Endothelial cell of umbilical vein (primary cell): ENCODE results near the gene BANF2. TPM values are rescaled to one million over a fixed set of nuclear protein-coding genes. Genes with fewer than 3 reads are reported as not detected.

Source experiments
- BruUV-seq: library from RNA; stranded (reverse); fragments of 400-500 nt; replicated peaks from 2 replicates; lab custom pipeline; 2021; lab: Mats Ljungman, UMichigan
- CTCF ChIA-PET: fragments of 300-600, 350-600 bp; sonication (Branson Sonifier 250); formaldehyde crosslinking; loops from one replicate; lab custom pipeline; 2021; ENCODE audit warnings: antibody characterized with exemption, inconsistent platforms; lab: Charles Lee
- POLR2A ChIA-PET: fragments of 300-600, 350-600 bp; sonication (Branson Sonifier 250); formaldehyde crosslinking; loops from one replicate; lab custom pipeline; 2021; ENCODE audit warnings: antibody characterized with exemption, inconsistent platforms; lab: Charles Lee
- DNase-seq: peaks from one replicate; pipeline ENCODE4 v3.0.0-alpha.2; 2011; ENCODE audit warnings: low read depth, low spot score
- FAIRE-seq: peaks from 2 replicates; lab custom pipeline; 2011; peaks lifted over from hg19 to GRCh38; lab: Jason Lieb, UNC
- H2AFZ ChIP-seq: 2 replicates; pipeline ENCODE4 v1.6.0; 2012; ENCODE audit warnings: low read depth, low read length, control low read depth, inconsistent platforms
- H3K27ac ChIP-seq: 2 replicates; pipeline ENCODE4 v1.5.1; 2011; ENCODE audit warnings: low read depth, mild to moderate bottlenecking, control low read depth, low read length, moderate library complexity; ENCODE audit not compliant: insufficient read depth
- H3K27me3 ChIP-seq, 2 experiments: 2 replicates each; pipeline versions ENCODE4 v1.6.0 to v1.6.1; 2011; ENCODE audit warnings: low read length in 2 of 2, mixed read lengths in 1 of 2; ENCODE audit not compliant: control insufficient read depth in 2 of 2, insufficient read depth in 2 of 2
- H3K36me3 ChIP-seq, 2 experiments: 2 replicates in 1 of 2; 3 replicates in 1 of 2; pipeline ENCODE4 v1.5.1; 2011; ENCODE audit warnings: low read length in 2 of 2, mild to moderate bottlenecking in 1 of 2, moderate library complexity in 1 of 2; ENCODE audit not compliant: control insufficient read depth in 2 of 2, insufficient read depth in 2 of 2; ENCODE audit errors: extremely low read depth in 1 of 2
- H3K4me1 ChIP-seq: 3 replicates; pipeline ENCODE4 v1.5.1; 2011; ENCODE audit warnings: mild to moderate bottlenecking, low read length; ENCODE audit not compliant: control insufficient read depth, insufficient read depth; ENCODE audit errors: extremely low read depth
- H3K4me2 ChIP-seq: 2 replicates; pipeline ENCODE4 v1.6.1; 2011; ENCODE audit warnings: low read length, control low read depth, mixed read lengths; ENCODE audit not compliant: insufficient read depth
- H3K4me3 ChIP-seq, 3 experiments: fragments of 200-600 bp in 1 of 3; sonication (generic), shearing (Covaris generic) in 1 of 3; replicated peaks in 1 of 3; 2 replicates each; pipeline ENCODE4 v1.5.1; 2011 to 2016; ENCODE audit warnings: control low read depth in 3 of 3, low read length in 3 of 3, mild to moderate bottlenecking in 2 of 3, inconsistent platforms in 1 of 3, low read depth in 1 of 3, moderate library complexity in 1 of 3; ENCODE audit not compliant: insufficient read depth in 1 of 3
- H3K79me2 ChIP-seq: 2 replicates; pipeline ENCODE4 v1.6.0; 2012; ENCODE audit warnings: low read length, inconsistent platforms; ENCODE audit not compliant: control insufficient read depth, insufficient read depth
- H3K9ac ChIP-seq: replicated peaks from 2 replicates; pipeline ENCODE3; 2011; ENCODE audit warnings: low read length, control low read depth; ENCODE audit not compliant: insufficient read depth; ENCODE audit errors: extremely low read depth
- H3K9me1 ChIP-seq: replicated peaks from 3 replicates; pipeline ENCODE4 v1.6.0; 2011; ENCODE audit warnings: mild to moderate bottlenecking, low read length; ENCODE audit not compliant: control insufficient read depth, insufficient read depth; ENCODE audit errors: extremely low read depth
- H3K9me3 ChIP-seq: replicated peaks from 2 replicates; pipeline ENCODE4 v1.5.1; 2012; ENCODE audit warnings: low read length, inconsistent platforms; ENCODE audit not compliant: control insufficient read depth, insufficient read depth
- H4K20me1 ChIP-seq: replicated peaks from 2 replicates; pipeline ENCODE3; 2011; ENCODE audit warnings: mild to moderate bottlenecking, low read length; ENCODE audit not compliant: control insufficient read depth, insufficient read depth; ENCODE audit errors: extremely low read depth
- CTCF ChIP-seq, 2 donors: IDR thresholded peaks; 1 replicate in 1 of 2; 2 replicates in 1 of 2; pipeline ENCODE4 v1.5.1; 2011; ENCODE audit warnings: low read length in 2 of 2, mild to moderate bottlenecking in 2 of 2, moderate library complexity in 2 of 2, control low read depth in 1 of 2, inconsistent platforms in 1 of 2, low read depth in 1 of 2; ENCODE audit not compliant: insufficient read depth in 1 of 2; ENCODE audit errors: extremely low read depth in 1 of 2
- EZH2 ChIP-seq: IDR thresholded peaks from 2 replicates; pipeline ENCODE4 v1.6.1; 2012; ENCODE audit warnings: borderline replicate concordance, low read depth, mild to moderate bottlenecking, moderate library complexity, low read length, inconsistent platforms; ENCODE audit not compliant: severe bottlenecking
- FOS ChIP-seq: IDR thresholded peaks from 2 replicates; pipeline ENCODE4 v1.6.1; 2011; ENCODE audit warnings: mild to moderate bottlenecking, low read length, moderate library complexity, borderline replicate concordance; ENCODE audit not compliant: insufficient read depth
- GATA2 ChIP-seq: IDR thresholded peaks from 2 replicates; pipeline ENCODE4 v1.7.0; 2011; ENCODE audit warnings: low read depth, mild to moderate bottlenecking, moderate library complexity, mixed read lengths, low read length; ENCODE audit not compliant: insufficient read length, insufficient read depth
- JUN ChIP-seq: IDR thresholded peaks from 2 replicates; pipeline ENCODE4 v1.6.1; 2011; ENCODE audit warnings: borderline replicate concordance, low read depth; ENCODE audit not compliant: insufficient read length, insufficient read depth
- MAX ChIP-seq: IDR thresholded peaks from 2 replicates; pipeline ENCODE4 v1.6.1; 2011; ENCODE audit not compliant: insufficient read depth, insufficient read length
- MYC ChIP-seq: IDR thresholded peaks from one replicate; pipeline ENCODE4 v1.6.1; 2011; ENCODE audit warnings: mild to moderate bottlenecking, low read depth, low read length
- POLR2A ChIP-seq: IDR thresholded peaks from 2 replicates; pipeline ENCODE4 v1.6.1; 2012; ENCODE audit warnings: low read depth, mild to moderate bottlenecking, control low read depth, low read length
- POLR2AphosphoS5 ChIP-seq: IDR thresholded peaks from 2 replicates; pipeline ENCODE4 v1.6.1; 2012; ENCODE audit warnings: low read depth, mild to moderate bottlenecking, control low read depth, low read length, moderate library complexity; ENCODE audit not compliant: insufficient read depth
- dilution Hi-C: fragments of 300-500 bp; cut with MboI; formaldehyde crosslinking; loops from one replicate; pipeline ENCODE4 v1.15.0; 2019; ENCODE audit warnings: low sequenced_read_pairs; ENCODE audit not compliant: extremely low pct_ligation_motif_present
- intact Hi-C: fragments of 100-400 bp; cut with micrococcal nuclease; formaldehyde crosslinking; loops from one replicate; pipeline ENCODE4 v1.10.0; 2022
- polyA plus RNA-seq, 4 experiments: library from polyadenylated mRNA; depleted of rRNA in 3 of 4; stranded (reverse) in 3 of 4; unstranded in 1 of 4; fragments of >200 nt; gene quantifications; 2 replicates each; pipeline versions ENCODE4 v1.2.1 to v1.2.3, GENCODE V29; 2011 to 2012; ENCODE audit warnings: missing spikeins in 1 of 4
- total RNA-seq: library from RNA; stranded (reverse); gene quantifications from 2 replicates; pipeline ENCODE4 v1.2.3, GENCODE V29; 2021

BANF2 gene
- total and polyA plus RNA-seq, 2 donors (not counting 3 experiments of a cell fraction or from before 2014, with no cell fraction given) = not detected

GRCh38 chr20:17757496-17757895, 57.7 kb downstream of the BANF2 start:
- no peak overlapping the region for H2AFZ ChIP-seq
- no peak for DNase-seq
- no TSS peak for BruUV-seq
- CTCF ChIA-PET = no interaction called here
- H3K36me3 ChIP-seq = no peaks in the 10 kb centered on the region
- no peaks in the 10 kb centered on the region for H4K20me1 ChIP-seq
- no peaks in the 10 kb centered on the region for H3K9me1 ChIP-seq
- no peak overlapping the region for H3K4me3 ChIP-seq
- H3K4me2 ChIP-seq = no peak overlapping the region
- dilution Hi-C loops = no loop called here
- H3K4me1 ChIP-seq = no peaks in the 10 kb centered on the region
- POLR2A ChIA-PET = no interaction called here
- FAIRE-seq = no peak
- intact Hi-C loops = no loop called here
- TF ChIP-seq JUN (no peak), CTCF (IDR thresholded peaks at IDR 0.05; ENCODE audit: extremely low read depth in 1 of 2, insufficient read depth in 1 of 2, low read depth in 1 of 2, low read length in 2 of 2) (no peak), MAX (no peak), GATA2 (no peak), EZH2 (no peak), MYC (no peak), POLR2AphosphoS5 (no peak), POLR2A (no peak), FOS (no peak)
- H3K27me3 ChIP-seq = peaks cover 6 to 21% of the 10 kb centered on the region in 2 experiments
- H3K9ac ChIP-seq = no peak overlapping the region
- H3K27ac ChIP-seq = no peak overlapping the region
- no peaks in the 10 kb centered on the region for H3K9me3 ChIP-seq
- no peaks in the 10 kb centered on the region for H3K79me2 ChIP-seq
